Activated CD4-positive, alpha-beta T cell treated with anti-CD3 and anti-CD28 coated beads, Interleukin-2, Interleukin-4, amounts not matched to agents 100 ng/mL and 50 ng/mL, durations not matched to agents 16 hours and 8 hours (primary cell): Measurements from ENCODE around the gene TCF15.
"Not testable (repeated sequence)": the region's sequence is repeated elsewhere in the genome, so short reads cannot be mapped to it uniquely, and the experiment has no call there.

ENCODE experiments used
- DNase-seq: peaks from one replicate; pipeline ENCODE4 v3.0.0-alpha.2; 2020; ENCODE audit warnings: low spot score

Gene TCF15

DNA sequence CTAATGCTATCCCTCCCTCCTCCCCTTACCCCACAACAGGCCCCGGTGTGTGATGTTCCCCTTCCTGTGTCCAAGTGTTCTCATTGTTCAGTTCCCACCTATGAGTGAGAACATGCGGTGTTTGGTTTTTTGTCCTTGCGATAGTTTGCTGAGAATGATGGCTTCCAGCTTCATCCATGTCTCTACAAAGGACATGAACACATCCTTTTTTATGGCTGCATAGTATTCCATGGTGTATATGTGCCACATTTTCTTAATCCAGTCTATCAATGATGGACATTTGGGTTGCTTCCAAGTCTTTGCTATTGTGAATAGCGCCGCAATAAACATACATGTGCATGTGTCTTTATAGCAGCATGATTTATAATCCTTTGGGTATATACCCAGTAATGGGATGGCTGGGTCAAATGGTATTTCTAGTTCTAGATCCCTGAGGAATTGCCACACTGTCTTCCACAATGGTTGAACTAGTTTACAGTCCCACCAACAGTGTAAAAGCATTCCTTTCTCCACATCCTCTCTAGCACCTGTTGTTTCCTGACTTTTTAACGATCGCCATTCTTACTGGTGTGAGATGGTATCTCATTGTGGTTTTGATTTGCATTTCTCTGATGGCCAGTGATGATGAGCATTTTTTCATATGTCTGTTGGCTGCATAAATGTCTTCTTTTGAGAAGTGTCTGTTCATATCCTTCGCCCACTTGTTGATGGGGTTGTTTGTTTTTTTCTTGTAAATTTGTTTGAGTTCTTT is 31.0 kb downstream of the TCF15 start:
- not testable (repeated sequence) for DNase-seq

DNA sequence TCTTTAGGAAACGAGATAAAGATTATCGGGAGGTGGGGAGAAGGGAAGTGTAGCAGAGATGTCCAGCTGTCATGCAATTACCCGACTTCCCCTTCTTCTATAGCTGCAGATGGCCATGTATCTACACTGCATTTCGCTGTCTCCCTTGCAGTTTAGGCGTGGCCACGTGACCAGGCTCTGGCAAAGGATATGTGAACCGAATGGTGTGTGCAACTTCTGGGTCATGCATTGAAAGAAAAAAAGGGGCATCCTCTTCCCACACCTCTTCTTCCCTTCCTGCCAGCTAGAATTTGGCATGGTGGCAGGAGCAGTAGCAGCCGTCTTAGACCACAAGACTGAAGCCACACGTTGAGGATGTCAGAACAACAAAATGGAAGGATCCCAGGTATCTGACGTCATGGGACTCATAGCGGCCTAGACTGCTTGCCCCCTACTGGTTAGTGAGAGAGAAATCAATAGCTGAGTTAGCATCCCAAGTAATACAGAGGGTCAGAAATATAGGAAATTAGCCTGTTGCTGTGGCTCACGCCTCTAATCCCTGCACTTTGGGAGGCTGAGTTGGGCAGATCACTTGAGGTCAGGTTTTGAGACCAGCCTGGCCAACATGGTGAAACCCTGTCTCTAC is 32.8 kb downstream of the TCF15 start:
- no peak for DNase-seq

DNA sequence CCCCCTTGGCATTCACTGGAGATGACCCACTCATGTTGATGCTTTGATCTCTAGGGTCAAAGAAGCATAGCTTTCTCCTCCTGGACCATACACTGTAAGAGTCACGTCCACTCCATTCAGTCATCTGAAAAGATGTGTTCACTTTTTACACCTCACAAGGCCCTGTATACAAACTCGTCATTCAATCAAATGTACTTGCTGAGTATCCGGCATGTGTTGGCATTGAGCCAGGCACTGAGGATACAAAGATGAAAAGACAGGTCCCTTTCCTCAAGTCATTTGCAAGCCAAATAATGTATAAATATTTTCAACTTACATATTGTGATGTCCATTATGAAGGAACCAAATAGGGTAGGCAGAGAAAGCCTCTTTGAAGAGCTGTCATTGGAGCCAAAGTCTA is 34.0 kb downstream of the TCF15 start:
- DNase-seq: no peak

DNA sequence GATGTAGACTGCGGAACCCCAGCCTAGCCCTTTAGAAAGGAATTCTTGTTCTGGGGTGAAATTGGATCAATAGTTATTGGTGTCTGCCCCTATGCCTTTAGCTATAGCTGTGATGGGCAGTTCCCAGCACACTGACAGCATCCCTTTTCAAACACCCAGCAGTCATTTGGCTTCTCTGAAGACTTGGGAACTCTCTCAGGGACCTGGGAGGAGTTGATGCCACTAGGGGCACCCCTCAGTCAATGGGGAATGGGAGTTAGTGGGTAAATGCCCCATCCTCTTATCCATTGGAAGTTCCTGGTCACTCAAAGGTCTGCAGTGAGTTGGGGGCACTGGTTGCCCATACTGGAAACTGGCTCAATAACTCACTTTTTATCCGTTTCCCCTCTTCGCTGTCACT is 34.9 kb downstream of the TCF15 start:
- no peak for DNase-seq

DNA sequence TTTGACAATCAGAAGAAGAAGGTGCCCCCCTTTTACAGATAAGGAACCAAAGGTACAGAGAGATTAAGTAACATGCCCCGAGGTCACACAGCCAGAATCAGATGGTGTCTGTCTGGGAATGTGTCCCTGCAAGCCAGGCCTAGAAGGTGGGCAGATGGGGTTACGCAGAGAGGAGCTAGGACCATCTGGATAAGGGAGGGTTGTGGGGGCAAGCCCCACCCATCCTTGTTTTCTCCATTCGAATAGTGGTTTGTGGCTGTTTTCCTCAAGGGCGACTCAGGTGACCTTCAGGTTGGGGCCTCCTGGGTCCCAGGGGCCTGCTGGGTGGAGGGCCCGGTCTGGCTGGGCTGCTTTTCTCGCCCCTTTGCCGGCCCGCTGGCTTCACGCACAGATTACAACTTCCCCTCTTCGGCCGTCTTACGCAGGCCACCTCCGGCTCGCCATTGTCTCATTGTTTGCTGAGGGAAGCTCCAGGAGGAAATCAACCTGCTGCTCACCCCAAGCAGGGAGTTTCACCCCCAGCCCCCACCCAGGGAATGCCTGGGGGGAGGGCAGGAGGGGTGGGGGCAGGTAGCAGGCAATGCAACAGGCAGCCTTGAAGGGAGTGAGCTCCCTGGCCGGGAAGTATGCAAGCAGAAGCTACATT is 35.7 kb downstream of the TCF15 start:
- no peak for DNase-seq

DNA sequence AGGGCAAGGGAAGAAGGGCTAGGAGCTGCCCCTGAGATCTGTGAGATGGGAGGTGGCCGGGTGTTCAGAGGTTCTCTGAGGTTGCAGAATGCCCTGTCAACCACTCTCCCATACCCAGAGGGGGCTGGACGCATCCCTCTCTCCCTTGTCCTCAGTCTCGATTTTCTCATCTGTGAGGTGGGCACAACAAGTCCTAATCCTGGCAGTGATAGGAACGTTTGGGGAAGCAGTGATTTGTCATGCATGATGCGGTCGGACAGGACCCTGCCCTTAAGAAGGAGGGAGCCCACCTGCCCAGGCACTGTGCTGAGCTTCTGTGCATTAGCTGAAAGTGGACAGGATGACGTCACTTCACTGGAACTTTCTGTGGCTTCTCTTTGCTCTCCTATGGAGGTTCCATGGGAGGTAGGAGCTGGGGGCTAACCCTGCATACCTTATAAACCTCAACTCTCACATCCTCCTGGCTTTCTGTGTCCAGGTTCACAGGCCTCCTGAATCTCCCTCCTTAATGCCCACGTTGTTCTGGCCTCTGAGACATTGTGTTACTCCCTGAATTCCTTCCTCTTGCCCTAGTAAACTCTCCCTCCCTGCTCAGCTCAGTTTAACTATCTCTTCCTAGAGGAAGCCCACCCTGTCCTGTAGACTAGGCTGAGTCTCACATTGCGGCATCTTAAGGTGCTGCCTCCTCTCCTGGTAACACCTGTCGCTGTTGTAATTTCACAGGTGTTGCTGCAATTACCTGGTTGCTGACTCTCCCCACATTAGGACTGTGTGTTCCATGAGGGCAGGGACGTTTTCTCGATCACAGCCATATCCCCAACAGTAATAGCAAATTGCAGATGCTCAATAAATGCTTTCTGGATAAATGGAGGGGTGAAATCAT is 36.5 kb downstream of the TCF15 start:
- DNase-seq: no peak

DNA sequence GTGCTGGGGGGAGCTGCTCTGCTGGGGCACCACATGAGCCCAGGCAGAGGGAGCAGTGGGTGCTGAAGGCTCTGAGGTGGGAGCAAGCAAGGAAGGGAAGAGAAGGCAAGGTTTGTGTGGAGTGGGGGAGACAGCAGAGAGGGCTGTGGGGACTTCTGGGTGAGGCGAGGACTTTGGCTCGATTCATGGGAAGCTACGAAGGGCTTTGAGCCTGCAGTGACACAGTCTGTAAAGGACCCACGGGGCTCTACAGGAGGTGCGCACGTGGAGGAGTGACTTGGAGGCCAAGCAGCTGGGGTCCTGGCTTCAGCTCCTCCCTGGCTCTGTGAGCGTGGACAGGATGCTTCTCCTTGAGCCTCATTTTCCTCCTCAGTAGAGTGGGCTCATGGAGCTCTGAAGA is 37.4 kb downstream of the TCF15 start:
- no peak for DNase-seq

DNA sequence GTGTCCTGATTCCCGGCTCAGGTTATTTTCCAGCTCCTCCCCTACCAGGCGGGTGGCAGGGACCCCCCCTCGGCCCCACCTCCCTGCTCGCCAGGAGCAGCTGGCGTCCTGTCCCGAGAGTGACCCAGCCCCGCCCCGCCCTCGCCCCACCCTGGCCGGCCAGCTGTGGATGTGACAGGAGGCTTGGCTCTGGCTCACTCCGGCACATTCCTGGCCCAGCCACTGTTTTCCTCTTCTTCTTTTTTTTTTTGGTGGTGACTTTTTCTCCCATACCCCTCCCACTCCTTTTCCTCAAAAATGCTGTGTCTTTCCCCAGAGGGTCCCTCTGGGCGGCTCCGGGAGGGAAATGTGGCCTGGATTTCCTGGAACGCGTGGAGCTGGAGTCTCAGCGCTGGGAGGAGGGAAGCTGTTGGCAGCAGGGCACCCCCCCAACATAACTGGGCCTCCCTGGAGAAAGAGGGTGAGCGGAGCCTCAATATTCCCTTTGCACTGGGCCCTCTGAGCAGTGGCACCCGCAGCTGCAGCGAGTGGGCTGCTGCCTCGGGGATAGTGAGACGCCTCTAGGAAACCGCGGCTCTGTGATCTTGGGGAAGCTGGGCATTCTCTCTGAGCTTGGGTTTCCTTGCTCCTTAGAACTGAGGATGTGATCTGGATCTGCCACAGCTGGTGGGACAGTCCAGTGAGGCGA is 38.2 kb downstream of the TCF15 start:
- no peak for DNase-seq

DNA sequence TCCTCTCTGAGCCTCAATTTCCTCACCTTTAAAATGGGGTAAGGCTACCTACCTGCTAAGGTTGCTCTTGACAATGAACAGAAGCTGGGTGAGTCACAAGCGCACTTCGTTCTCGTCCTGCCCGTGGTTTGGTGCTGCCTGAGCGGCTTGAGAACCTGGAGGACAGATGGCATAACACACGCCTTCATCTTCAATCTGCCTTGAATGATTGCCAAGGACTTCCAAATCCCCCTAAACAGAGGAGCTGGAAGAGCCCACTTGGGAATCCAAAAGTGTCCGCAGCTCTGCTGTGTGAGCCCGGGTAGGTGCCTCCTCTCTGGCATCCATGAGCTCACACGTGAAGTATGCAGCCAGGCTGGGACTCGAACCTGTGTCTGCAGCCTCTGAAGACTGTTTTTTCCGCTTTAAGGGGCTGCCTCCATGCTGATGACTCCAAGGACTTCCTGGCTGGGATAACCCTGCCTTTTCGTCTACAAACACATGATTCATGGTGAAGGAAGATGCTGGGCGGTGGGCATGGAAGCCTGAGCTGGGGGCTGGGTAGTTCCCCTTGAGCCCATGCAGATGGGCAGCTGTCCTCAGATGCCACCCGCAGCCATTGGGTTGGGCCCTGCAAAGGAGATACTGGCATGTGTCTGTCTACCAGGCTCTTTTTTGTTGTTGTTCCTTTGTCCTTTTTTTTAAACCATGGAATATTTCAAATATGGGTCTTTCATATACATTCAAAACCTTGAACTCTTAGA is 41.3 kb downstream of the TCF15 start:
- no peak for DNase-seq

DNA sequence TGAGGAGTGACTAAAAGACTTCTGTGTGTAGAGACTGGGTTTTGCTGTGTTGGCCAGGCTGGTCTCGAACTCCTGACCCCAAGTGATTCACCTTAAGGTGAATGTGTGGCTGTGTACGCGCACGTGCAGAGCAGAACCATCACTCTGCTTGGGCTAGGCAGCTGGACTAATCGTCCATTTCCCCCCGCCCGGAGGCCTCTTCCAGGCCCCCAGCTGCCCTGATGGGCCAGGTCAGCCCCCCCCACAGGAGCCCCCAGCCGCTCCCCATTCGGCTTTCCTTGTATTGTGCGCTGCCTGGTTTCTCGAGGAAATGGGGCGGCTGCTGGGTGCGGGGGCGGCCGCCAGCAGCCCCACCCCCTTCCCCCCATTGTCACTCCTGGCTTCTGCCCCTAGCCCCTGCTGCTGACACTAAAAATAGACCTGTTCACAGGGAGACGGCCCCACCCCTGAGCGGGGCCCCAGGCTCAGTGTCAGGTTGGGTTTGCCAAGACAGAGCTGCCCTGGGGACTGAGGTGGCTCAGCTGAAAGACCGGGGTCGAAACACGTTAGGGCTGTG is 41.9 kb downstream of the TCF15 start:
- no peak for DNase-seq

DNA sequence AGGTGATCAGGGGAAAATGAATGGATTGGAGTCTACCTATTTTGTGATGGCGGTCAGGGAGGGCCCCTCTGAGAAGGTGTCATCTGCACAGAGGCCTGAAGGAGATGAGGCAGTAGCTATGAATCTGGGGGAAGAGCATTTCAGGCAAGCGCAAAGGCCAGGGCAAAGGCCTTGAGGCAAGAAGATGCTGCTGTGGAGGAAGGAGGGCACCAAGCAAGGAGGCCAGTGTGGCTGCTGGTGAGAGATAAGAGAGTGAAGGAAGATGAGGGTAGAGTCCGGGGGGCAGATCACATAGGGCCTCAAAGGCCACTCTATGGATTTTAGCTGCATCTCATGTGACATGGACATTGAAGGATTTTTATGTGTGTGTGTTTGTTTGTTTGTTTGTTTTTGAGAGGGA is 45.9 kb downstream of the TCF15 start:
- no peak for DNase-seq

DNA sequence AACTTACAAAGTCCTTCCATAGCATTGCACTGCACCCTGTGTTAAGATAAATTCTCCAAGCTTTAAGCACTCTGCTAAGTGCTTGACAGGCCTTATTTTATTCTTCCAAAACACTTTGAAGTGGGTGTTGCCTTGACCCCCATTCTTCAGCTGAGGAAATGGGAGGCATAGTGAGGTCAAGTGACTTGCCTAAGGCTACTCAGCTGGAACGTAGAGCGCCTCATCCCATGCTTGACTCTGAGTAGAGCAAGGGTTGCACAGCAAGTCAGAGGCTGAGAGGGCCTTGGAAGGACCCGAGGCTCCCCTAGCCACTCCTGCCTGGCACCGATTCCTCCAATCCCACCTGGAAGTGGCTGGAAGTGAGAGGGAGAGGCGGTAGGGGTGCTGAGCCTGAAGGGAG is 46.9 kb downstream of the TCF15 start:
- no peak for DNase-seq

DNA sequence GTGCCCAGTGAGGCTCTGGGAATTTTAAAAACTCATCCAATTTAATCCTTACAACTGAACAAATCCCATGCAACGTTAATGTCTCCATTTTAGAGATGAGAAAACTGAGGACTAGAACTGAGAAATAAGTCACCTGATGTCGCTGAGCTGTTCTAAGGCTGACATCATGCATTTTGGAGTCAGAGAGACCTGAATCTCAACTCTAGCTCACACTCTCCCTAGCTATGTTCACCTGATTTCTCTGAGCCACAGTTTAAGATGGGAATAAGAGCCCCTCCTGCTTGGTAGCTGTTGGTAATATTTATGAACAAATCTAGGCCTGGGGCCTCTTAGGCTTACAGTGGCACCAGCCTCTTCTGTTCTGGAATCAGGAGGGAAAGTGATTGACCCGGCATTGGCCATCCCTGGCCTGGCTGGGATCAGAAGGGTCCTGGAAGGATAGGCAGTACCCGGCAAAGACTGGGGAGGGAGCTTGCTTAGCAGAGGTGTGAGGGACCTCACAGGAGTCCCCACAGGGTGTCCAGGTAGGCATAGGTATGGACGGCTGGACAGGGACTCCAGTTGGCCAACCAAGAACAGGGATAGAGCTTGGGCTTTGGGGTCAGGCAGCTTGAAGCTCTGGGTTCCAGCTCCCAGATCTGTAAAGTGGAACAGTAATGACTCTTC is 47.7 kb downstream of the TCF15 start:
- DNase-seq: no peak

DNA sequence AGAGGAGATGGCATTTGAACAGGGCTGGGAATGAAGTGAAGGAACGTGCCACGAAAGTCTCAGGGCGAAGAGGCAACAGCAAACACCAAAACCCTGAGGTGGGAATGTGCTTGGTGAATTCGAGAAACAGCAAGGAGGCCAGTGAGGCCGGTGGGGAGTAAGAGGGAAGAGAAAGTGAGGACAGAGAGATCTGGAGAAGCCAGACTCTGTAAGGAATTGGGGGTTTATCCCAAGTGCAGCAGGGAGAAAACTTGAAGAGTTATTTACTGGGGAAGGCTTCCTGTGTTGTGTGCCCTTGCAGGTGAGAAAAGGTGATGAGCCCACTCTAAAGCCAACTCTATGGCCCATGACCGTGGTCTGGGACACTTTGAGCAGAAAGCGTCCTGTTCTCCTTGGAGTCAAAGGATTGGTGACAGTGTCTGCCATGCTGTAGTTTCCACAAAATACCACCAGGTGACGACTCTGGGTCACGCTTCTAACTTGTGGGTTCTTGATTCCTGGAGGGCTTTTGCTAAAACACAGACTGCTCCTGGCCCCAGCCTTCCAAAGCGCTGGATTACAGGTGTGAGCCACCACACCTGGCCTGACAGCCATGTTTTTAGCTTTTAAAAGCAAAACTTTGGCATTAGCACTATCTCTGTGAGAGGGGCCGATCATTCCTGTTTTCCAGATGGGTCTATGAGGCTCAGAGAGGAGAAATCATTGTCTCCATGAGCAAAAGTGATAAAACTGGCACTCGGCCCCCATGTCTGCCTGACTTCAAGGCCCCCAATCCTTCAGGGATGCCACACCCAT is 48.5 kb downstream of the TCF15 start:
- peak; percentile 65 for DNase-seq

DNA sequence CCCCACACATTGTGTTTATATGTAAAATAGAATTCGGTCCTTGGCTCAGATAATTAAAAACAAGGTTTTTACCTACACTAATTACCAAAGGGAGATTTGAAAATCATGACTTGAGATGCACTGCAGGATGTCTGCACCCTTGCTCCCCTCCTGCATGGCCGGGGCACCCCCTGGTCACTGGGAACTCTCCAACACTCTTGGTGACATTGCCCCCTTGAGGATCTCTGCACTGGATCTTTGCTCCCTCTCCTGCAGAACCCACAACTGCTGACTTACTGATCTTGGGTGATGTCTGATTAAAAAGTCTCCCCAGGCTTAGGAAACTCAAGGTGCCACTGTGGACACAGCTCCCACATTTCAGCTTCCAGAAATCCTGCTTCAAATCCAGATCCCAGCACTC is 49.4 kb downstream of the TCF15 start:
- DNase-seq: no peak

DNA sequence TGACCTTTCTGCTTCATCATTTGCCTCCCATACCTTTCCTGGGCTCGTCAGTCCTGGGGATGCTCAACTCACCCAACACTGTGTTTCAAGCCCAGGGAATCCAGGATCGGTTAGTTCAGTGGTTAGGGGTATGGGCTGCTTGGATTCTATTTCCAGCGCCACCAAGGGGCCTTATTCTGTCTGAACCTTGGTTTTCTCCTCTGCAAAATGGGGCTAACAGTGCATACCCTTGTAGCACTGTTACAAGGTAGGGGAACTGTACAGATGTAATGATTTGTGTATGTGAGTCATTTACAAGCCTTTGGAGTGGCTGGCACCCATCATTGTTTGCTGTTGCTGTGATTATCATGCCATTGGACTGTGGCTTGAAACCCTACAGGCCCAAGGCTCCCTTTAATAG is 52.0 kb downstream of the TCF15 start:
- no peak for DNase-seq

DNA sequence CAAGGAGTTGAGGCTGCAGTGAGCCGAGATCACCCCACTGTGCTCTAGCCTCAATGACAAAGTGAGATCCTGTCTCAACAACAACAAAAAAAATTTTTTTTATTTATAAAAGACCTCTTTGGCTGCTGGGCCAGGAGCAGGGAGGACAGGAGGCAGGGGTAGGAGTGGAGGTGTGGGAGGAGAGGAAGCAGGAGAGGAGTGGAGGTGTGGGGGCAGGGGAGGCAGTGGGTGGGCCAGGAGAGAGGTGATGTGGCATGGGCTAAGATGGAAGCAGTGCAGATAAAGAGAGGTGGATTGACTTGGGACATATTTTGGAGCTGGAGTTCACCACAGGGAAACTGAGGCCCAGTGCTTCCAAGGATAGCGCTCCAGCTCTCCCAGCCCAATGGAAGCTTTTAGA is 53.1 kb downstream of the TCF15 start:
- DNase-seq: no peak

DNA sequence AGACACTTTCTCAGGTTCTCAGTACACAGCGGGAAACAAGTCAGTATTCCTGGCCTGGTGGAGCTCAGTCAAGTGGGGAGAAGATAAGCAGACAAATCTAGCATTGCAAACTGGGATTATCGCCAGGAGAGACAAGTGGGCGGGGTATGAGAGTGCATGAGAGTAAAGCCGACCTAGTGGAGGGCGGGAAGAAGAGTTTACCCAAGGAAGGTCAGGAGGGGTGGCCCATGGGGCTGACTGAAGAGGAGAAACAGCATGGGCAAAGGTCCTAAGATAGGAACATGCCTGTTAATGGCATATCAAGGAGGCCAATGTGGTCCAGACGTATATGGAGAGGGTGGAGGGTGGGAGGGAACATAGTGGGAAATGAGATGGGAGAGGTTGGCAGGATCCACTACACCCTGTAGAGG is 54.1 kb downstream of the TCF15 start:
- DNase-seq: no peak
